GM10847 (cell line): ENCODE results near the gene SDK1.

Experiments used
- POLR2A ChIP-seq: IDR thresholded peaks from 2 replicates; pipeline ENCODE4 v1.6.1; 2011; ENCODE audit not compliant: insufficient read length; ENCODE audit errors: extremely low read depth

SDK1 gene

DNA sequence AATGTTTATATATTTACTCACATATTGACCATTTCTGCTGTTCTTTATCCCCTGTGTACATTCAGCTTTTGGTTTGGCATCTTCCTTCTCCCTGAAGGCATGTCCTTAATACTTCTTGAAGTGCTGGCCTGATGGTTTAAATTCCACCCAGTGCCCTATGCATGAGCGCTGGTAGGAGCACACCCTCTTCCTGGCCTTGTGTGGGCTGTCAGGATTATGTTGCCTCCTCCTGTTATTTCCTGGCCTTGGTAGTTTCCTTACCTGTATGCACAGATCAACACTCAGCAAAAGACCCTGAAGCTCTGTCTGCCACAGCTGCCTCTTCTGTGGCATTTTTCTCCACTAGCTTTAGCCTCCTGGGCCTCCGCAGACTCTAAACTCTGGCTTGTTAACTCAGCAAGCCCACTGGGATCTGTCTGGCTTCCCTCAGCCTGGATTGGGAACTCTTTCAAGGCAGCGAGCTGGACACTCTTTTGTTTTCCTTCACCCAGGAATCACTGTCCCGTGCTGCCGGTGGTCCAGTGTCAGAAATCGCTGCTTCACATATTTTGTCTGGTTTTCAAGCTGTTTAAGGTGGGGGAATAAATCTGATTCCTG is 595.2 kb downstream of the SDK1 start:
- TF ChIP-seq POLR2A = no peak

DNA sequence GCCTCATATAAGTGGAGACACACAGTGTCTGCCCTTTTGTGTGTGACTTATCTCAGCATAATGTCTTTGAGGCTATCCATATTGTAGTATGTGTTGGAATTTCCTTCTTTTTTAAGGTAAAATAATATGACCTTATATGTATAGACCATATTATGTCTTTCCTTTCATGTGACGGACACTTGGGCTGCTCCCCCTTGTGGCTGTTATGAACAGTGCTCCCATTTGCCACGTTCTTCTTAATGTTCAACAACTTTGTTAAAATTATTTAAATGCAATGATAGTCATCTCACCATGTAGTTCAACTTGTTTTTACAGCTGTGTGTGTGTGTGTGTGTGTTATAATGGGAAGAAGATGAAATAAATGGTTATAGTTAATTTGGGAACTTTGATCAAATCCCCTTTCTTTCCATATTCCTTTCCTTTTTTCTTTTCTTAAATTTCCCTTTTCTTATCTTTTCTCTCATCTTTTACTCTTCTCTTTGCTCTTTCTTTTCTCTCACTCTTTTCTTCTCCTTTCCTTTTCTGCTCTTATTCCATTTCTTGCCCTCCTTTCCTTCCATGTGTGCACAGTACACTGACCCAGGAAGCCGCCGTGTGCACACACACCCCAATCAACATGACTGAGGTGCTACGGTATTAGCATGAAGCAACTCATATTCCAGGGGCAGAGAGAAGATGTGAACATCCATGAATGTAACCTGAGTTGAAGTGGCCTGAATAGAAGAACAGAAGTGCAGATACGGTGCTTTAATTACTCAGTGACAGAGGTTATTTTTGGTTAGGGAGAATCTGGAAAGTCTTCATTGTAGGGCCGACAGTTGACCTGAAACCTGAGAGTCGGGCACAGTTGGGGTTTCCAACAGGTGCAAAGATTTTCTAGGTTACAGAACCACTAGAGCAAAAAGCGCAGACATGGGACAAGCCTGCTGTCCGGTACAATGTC is 596.6 kb downstream of the SDK1 start:
- no peak for TF ChIP-seq POLR2A

DNA sequence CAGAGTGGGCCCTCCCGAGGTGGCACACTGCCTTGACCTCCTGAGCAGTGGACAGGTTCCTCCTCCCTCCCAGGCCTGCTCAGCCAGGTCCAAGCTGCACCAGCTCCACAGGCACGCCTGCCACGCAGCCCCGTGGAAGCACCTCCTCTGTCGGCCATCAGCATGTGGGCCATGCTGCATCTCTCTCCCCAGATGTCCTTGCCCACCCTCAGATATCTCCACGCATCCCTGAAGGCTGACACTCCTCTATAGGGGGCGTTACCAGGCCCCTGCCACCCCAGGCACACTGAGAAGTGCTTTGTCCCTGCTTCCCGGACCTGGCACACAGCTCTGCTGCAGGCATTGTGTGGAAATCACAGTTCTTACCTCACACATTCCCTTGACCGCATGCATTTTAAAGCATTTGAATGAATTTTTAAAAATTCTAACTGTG is 598.5 kb downstream of the SDK1 start:
- no peak for TF ChIP-seq POLR2A

DNA sequence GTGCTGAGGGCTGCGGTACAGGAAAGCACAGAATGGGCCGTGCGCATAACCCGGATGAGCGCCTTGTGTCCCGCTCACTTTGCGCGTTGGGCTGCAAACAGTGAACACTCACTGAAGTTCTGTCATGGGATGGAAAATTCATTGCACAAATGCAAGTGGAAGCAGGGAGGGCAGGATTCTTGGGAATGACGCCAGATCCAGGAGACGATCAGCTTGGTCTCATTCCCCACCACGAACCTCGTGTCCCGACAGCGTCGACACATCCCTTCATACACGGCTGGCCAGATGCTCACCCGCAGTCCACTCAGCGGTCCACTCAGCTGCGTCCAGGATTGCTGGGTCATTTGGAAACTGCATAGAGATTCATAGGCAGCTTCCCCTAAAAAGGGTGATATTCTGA is 607.1 kb downstream of the SDK1 start:
- no peak for TF ChIP-seq POLR2A

DNA sequence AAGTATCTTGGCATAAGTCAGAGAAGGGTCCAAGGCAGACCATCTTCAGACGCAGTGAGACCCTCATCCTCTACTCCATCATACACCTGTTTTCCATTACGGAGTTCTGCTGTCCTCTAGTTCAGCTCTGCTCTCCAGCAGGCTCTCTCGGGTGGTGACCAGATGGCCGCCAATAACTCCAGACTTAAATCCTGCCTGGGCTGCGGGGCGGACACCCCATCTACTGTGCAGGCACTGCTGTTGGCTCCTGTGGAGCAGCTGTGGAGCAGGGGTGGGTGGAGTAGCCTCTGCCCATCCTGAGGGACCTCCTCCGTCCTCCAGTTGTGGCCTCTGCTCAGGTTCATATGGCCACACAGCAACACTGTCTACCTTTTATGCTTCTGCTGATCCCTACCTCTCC is 608.1 kb downstream of the SDK1 start:
- TF ChIP-seq POLR2A = no peak

- no peak for TF ChIP-seq POLR2A
Measured at GRCh38 chr7:3910054-3910453, 609.0 kb downstream of the SDK1 start.

DNA sequence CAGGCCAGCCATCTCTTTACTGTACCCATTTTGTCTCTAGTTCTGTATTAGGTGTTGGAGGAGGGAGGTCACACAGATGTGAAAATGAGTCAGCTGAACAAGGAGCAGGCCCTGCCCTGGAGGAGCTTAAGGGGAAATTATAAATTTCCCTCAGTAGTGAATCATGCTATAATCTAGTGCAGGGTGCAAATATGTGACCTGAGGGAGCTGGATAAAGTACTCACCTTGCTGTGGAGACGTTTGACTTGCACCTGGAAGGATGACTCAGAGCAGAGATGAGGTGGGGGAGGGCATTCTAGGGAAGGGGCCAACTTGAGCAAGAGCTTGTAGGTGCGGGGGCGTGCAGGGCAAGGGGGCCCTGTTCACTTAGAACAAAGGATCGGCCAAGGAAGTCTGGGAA is 610.6 kb downstream of the SDK1 start:
- no peak for TF ChIP-seq POLR2A

- TF ChIP-seq POLR2A = no peak
Measured at GRCh38 chr7:3912291-3912690, 611.2 kb downstream of the SDK1 start.

GRCh38 chr7:3914051-3914775 is 613.2 kb downstream of the SDK1 start:
- no peak for TF ChIP-seq POLR2A

GRCh38 chr7:3915337-3915878 is 614.4 kb downstream of the SDK1 start:
- TF ChIP-seq POLR2A = no peak

DNA sequence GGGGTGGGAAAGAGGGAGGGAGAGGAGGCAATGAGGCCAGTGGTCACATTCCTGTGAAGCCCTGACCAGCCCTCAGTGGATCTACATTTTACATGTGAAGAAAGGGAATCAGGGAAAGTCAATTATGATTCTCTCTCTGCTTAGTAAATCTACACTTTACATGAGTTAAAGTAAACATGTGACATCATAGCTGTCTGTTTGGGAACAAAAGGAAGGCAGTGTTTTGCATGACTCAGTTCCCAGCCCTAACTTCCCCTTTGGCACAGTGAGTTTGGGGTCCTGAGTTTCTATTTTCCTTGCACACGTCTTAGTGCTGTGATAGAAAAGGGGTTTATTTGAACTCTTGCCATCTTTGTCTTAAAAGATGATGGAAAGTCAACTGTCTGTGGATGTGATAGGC is 615.1 kb downstream of the SDK1 start:
- no peak for TF ChIP-seq POLR2A

GRCh38 chr7:3917436-3917835 is 616.4 kb downstream of the SDK1 start:
- TF ChIP-seq POLR2A = no peak

DNA sequence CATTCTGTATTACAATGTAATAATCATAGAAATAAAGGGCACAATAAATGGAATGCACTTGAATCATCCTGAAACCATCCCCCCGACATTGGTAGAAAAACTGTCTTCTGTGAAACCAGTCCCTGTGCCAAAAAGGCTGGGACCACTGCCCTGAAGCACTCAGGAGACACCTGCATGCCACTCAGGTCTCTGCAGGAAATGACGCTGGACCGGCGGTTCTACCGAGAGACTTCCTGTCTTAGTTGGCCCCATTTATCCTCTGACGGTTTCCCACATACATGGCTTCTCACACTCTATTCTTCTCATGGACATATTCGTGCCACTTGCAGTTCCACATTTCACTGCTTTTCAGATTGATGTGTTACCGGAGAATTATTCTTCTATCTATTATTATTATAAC is 617.5 kb downstream of the SDK1 start:
- no peak for TF ChIP-seq POLR2A

DNA sequence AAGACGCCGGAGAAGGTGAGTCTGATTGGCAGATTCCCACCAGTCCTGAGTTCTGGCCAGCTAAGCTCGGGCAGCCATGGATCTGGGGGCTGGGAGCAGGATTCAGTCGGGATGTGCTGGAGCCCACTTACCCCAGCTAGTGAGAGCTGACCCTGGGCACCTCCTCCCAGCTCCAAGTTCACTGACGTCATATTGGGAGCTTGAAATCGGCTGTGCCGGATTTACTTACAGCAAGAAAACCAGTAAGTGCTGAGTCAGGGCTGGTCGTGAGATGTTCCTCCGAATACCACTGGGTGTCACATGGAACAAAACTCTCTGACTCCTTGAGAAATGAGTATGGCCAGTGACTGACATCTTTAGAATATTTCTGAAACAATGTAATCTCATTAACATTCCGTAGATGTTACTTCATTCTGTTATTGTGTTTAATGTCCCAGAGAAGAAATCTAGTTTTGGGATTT is 621.2 kb downstream of the SDK1 start:
- TF ChIP-seq POLR2A = no peak

- no peak for TF ChIP-seq POLR2A
Measured at GRCh38 chr7:3923307-3923918, 622.4 kb downstream of the SDK1 start.
